HEK293 (cell line): ENCODE results near the gene SARS2.

Source experiments
- CTCF ChIA-PET: fragments of 350-600 bp; formaldehyde crosslinking; extraction: SDS; loops from one replicate; lab custom pipeline; 2021; ENCODE audit warnings: antibody characterized with exemption; lab: Yijun Ruan, JAX
- POLR2A ChIA-PET: fragments of 300-600 bp; formaldehyde crosslinking; extraction: SDS; loops from one replicate; lab custom pipeline; 2020; ENCODE audit warnings: antibody characterized with exemption, inconsistent platforms; lab: Yijun Ruan, JAX
- H3K27ac ChIP-seq: fragments of 200-500 bp; sonication (Bioruptor generic); 2 replicates; pipeline ENCODE4 v1.5.1; 2014; ENCODE audit warnings: low read depth, low read length, control low read depth, inconsistent platforms; ENCODE audit errors: extremely low read depth
- H3K36me3 ChIP-seq, 2 experiments: fragments of 200-500 bp in 1 of 2; sonication (Bioruptor generic) in 1 of 2; 1 replicate in 1 of 2; 2 replicates in 1 of 2; pipeline ENCODE4 v1.5.1; 2014 to 2017; ENCODE audit warnings: inconsistent platforms in 2 of 2, low read length in 2 of 2; ENCODE audit not compliant: control insufficient read depth in 2 of 2, insufficient read depth in 1 of 2
- H3K4me1 ChIP-seq: fragments of 200-500 bp; sonication (Bioruptor generic); 2 replicates; pipeline ENCODE4 v1.5.1; 2014; ENCODE audit warnings: mild to moderate bottlenecking, low read length, inconsistent platforms; ENCODE audit not compliant: control insufficient read depth, insufficient read depth
- H3K4me3 ChIP-seq: 2 replicates; pipeline ENCODE4 v1.5.1; 2011; ENCODE audit warnings: low read depth, mild to moderate bottlenecking, control low read depth, low read length, moderate library complexity
- H3K9me3 ChIP-seq: fragments of 200-500 bp; sonication (Bioruptor generic); 2 replicates; pipeline ENCODE4 v1.5.1; 2014; ENCODE audit warnings: low read depth, low read length, inconsistent platforms; ENCODE audit not compliant: control insufficient read depth, insufficient read depth
- BCL11B ChIP-seq: fragments of 450-650 bp; formaldehyde crosslinking; IDR thresholded peaks from 2 replicates; pipeline ENCODE4 v1.5.1; 2016; ENCODE audit warnings: low read depth, missing biosample characterization, missing genetic modification characterization
- GLI2 ChIP-seq: fragments of 450-650 bp; formaldehyde crosslinking; IDR thresholded peaks from 2 replicates; pipeline ENCODE4; 2017; ENCODE audit warnings: missing biosample characterization, missing genetic modification characterization, low read depth, borderline replicate concordance
- ZNF146 ChIP-seq: fragments of 450-650 bp; formaldehyde crosslinking; IDR thresholded peaks from 2 replicates; pipeline ENCODE4 v1.5.1; 2016; ENCODE audit warnings: missing biosample characterization, missing genetic modification characterization
- ZNF157 ChIP-seq: fragments of 450-650 bp; formaldehyde crosslinking; IDR thresholded peaks from 2 replicates; pipeline ENCODE4 v1.5.1; 2016; ENCODE audit warnings: missing biosample characterization, missing genetic modification characterization
- ZNF175 ChIP-seq: fragments of 450-650 bp; formaldehyde crosslinking; IDR thresholded peaks from 2 replicates; pipeline ENCODE4 v1.5.1; 2016; ENCODE audit warnings: missing biosample characterization, missing genetic modification characterization
- ZNF341 ChIP-seq: fragments of 450-650 bp; formaldehyde crosslinking; IDR thresholded peaks from 2 replicates; pipeline ENCODE4; 2016; ENCODE audit warnings: low read depth, missing biosample characterization, missing genetic modification characterization
- ZNF623 ChIP-seq: fragments of 450-650 bp; formaldehyde crosslinking; IDR thresholded peaks from 2 replicates; pipeline ENCODE4 v1.5.1; 2016; ENCODE audit warnings: missing biosample characterization, missing genetic modification characterization
- ZNF626 ChIP-seq: fragments of 450-650 bp; sonication (Bioruptor Pico); formaldehyde crosslinking; IDR thresholded peaks from 2 replicates; pipeline ENCODE4 v1.5.1; 2018; ENCODE audit warnings: missing biosample characterization, missing genetic modification characterization, inconsistent platforms
- ZNF629 ChIP-seq: fragments of 450-650 bp; formaldehyde crosslinking; IDR thresholded peaks from 2 replicates; pipeline ENCODE4 v1.5.1; 2017; ENCODE audit warnings: missing biosample characterization, missing genetic modification characterization
- ZNF660 ChIP-seq: fragments of 450-650 bp; IDR thresholded peaks from 2 replicates; pipeline ENCODE4 v1.5.1; 2018; ENCODE audit warnings: missing biosample characterization, mild to moderate bottlenecking, missing genetic modification characterization
- ZNF677 ChIP-seq: fragments of 450-650 bp; IDR thresholded peaks from 2 replicates; pipeline ENCODE4 v1.5.0; 2018; ENCODE audit warnings: missing biosample characterization, mild to moderate bottlenecking, missing genetic modification characterization, moderate library complexity
- TF ChIP-seq, protein P1 (sequence below): fragments of 450-650 bp; formaldehyde crosslinking; IDR thresholded peaks from 2 replicates; pipeline ENCODE4 v1.5.1; 2016; ENCODE audit warnings: missing biosample characterization, missing genetic modification characterization
- TF ChIP-seq, protein P2 (sequence below): fragments of 450-650 bp; formaldehyde crosslinking; IDR thresholded peaks from 2 replicates; pipeline ENCODE4; 2016; ENCODE audit warnings: missing biosample characterization, missing genetic modification characterization
- TF ChIP-seq, protein P3 (sequence below): IDR thresholded peaks from 2 replicates; pipeline ENCODE4 v1.6.1; 2011; ENCODE audit warnings: mild to moderate bottlenecking, low read depth, low read length, borderline replicate concordance
- TF ChIP-seq, protein P4 (sequence below): fragments of 450-650 bp; formaldehyde crosslinking; IDR thresholded peaks from 2 replicates; pipeline ENCODE4 v1.5.1; 2017; ENCODE audit warnings: missing biosample characterization, missing genetic modification characterization

The SARS2 gene

DNA sequence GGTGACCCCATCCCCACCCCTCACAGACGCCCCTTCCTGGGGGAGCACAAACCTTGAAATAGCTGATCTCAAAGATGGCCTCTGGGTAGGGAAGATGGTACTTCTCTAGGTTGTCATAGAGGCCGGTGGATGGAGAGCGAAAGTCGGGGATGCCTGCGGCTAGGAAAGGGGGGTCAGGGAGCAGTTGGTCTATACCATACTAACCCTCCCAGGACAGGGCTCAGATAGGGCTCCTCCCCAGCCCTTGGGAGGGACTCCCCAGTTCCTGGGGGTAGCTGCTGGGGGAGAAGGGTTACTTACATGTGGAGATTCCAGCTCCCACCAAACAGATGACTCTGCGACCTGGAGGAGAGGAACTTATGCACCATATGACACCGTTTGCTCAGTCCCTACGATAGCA is 40.8 kb downstream of the SARS2 start:
- POLR2A ChIA-PET, result interaction anchor here (0.6 to 2.3 kb wide), 3 partner anchors 10 to 41 kb away, joined by 3 to 6 read pairs (median 3); partner anchors contain the start of genes NFKBIB and SIRT2
- no peaks in the 10 kb centered on the region for H3K9me3 ChIP-seq
- TF ChIP-seq ZNF157 (tag by site-specific recombination) (peak; percentile 50; the same call in 1 of the 2 replicates), ZNF146 (no peak), ZNF626 (no peak)
- TF ChIP-seq, protein P1, sequence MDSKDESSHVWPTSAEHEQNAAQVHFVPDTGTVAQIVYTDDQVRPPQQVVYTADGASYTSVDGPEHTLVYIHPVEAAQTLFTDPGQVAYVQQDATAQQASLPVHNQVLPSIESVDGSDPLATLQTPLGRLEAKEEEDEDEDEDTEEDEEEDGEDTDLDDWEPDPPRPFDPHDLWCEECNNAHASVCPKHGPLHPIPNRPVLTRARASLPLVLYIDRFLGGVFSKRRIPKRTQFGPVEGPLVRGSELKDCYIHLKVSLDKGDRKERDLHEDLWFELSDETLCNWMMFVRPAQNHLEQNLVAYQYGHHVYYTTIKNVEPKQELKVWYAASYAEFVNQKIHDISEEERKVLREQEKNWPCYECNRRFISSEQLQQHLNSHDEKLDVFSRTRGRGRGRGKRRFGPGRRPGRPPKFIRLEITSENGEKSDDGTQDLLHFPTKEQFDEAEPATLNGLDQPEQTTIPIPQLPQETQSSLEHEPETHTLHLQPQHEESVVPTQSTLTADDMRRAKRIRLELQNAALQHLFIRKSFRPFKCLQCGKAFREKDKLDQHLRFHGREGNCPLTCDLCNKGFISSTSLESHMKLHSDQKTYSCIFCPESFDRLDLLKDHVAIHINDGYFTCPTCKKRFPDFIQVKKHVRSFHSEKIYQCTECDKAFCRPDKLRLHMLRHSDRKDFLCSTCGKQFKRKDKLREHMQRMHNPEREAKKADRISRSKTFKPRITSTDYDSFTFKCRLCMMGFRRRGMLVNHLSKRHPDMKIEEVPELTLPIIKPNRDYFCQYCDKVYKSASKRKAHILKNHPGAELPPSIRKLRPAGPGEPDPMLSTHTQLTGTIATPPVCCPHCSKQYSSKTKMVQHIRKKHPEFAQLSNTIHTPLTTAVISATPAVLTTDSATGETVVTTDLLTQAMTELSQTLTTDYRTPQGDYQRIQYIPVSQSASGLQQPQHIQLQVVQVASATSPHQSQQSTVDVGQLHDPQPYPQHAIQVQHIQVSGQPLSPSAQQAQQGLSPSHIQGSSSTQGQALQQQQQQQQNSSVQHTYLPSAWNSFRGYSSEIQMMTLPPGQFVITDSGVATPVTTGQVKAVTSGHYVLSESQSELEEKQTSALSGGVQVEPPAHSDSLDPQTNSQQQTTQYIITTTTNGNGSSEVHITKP (tag by site-specific recombination), result no peak
- TF ChIP-seq, all 188 proteins: peak for 1
- CTCF ChIA-PET, result interaction anchor here (0.6 to 4.1 kb wide), 9 partner anchors 11 to 1417 kb away, joined by 3 to 84 read pairs (median 5); partner anchors contain the start of genes FAM98C, MRPS12, RINL and SARS2
- H3K4me3 ChIP-seq, result no peak overlapping the region
- H3K27ac ChIP-seq, result no peak overlapping the region
- peaks cover 3% of the 10 kb centered on the region; the same call in 1 of the 2 replicates for H3K4me1 ChIP-seq
- peaks cover 31 to 33% of the 10 kb centered on the region in 2 experiments for H3K36me3 ChIP-seq

GRCh38 chr19:38888876-38889275 is 41.7 kb downstream of the SARS2 start:
- peaks cover 31 to 33% of the 10 kb centered on the region in 2 experiments for H3K36me3 ChIP-seq
- CTCF ChIA-PET, result interaction anchor here (0.6 to 4.1 kb wide), 12 partner anchors 12 to 1416 kb away, joined by 3 to 84 read pairs (median 6); partner anchors contain the start of genes MRPS12, RINL and SARS2
- H3K4me3 ChIP-seq, result no peak overlapping the region
- TF ChIP-seq, protein P2, sequence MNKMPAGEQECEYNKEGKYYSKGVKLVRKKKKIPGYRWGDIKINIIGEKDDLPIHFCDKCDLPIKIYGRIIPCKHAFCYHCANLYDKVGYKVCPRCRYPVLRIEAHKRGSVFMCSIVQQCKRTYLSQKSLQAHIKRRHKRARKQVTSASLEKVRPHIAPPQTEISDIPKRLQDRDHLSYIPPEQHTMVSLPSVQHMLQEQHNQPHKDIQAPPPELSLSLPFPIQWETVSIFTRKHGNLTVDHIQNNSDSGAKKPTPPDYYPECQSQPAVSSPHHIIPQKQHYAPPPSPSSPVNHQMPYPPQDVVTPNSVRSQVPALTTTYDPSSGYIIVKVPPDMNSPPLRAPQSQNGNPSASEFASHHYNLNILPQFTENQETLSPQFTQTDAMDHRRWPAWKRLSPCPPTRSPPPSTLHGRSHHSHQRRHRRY (tag by site-specific recombination), result no peak
- TF ChIP-seq GLI2 (tag by site-specific recombination) (no peak), ZNF175 (tag by site-specific recombination) (no peak), ZNF341 (0 out of 2 replicates have a peak, but pooled peaks have one; percentile 25), ZNF623 (tag by site-specific recombination) (peak; percentile 39; the same call in 1 of the 2 replicates), BCL11B (tag by site-specific recombination) (no peak), ZNF660 (tag by site-specific recombination) (no peak), ZNF677 (tag by site-specific recombination) (no peak), ZNF629 (no peak)
- TF ChIP-seq, protein P3, sequence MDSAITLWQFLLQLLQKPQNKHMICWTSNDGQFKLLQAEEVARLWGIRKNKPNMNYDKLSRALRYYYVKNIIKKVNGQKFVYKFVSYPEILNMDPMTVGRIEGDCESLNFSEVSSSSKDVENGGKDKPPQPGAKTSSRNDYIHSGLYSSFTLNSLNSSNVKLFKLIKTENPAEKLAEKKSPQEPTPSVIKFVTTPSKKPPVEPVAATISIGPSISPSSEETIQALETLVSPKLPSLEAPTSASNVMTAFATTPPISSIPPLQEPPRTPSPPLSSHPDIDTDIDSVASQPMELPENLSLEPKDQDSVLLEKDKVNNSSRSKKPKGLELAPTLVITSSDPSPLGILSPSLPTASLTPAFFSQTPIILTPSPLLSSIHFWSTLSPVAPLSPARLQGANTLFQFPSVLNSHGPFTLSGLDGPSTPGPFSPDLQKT, result no peak
- TF ChIP-seq, protein P4, sequence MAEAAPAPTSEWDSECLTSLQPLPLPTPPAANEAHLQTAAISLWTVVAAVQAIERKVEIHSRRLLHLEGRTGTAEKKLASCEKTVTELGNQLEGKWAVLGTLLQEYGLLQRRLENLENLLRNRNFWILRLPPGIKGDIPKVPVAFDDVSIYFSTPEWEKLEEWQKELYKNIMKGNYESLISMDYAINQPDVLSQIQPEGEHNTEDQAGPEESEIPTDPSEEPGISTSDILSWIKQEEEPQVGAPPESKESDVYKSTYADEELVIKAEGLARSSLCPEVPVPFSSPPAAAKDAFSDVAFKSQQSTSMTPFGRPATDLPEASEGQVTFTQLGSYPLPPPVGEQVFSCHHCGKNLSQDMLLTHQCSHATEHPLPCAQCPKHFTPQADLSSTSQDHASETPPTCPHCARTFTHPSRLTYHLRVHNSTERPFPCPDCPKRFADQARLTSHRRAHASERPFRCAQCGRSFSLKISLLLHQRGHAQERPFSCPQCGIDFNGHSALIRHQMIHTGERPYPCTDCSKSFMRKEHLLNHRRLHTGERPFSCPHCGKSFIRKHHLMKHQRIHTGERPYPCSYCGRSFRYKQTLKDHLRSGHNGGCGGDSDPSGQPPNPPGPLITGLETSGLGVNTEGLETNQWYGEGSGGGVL (tag by site-specific recombination), result no peak
- no peaks in the 10 kb centered on the region for H3K9me3 ChIP-seq
- peaks cover 3% of the 10 kb centered on the region; the same call in 1 of the 2 replicates for H3K4me1 ChIP-seq
- POLR2A ChIA-PET, result interaction anchor here (0.6 to 2.0 kb wide), 3 partner anchors 12 to 38 kb away, joined by 3 to 9 read pairs (median 5); partner anchors contain the start of genes NFKBIB and SIRT2
- H3K27ac ChIP-seq, result no peak overlapping the region
